GM19043 (cell line): ENCODE results near the gene MRAS.

Source experiments
- ATAC-seq: cut with Tn5 transposase; IDR thresholded peaks from one replicate; pipeline ENCODE4 v1.9.1; 2021; ENCODE audit warnings: low read depth; ENCODE audit not compliant: unreplicated experiment

The MRAS gene

GRCh38 chr3:138384531-138384930, 36.2 kb downstream of the MRAS start:
- ATAC-seq = no peak

- no peak for ATAC-seq
Measured at GRCh38 chr3:138384976-138385375, 36.6 kb downstream of the MRAS start.

- ATAC-seq = no peak
Measured at GRCh38 chr3:138389144-138389601, 40.8 kb downstream of the MRAS start.

GRCh38 chr3:138389841-138390581, 41.6 kb downstream of the MRAS start:
- no peak for ATAC-seq

DNA sequence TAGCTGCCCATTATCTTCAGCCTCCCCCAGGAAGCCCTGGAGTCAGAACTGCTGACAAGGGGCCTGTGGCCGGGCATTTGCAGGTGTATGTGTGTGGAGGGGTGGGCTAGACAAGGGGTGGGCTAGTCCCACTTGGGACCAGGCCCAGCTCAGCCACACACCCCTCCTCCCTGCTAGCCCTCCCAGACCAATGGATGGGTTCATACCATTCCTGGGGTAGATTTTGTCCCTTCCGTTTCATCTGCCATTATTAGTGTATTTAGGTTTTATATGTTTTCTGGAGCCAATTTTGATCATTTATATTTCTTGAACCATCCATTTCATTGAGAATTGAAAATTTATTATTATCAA, 42.2 kb downstream of the MRAS start:
- ATAC-seq = no peak

DNA sequence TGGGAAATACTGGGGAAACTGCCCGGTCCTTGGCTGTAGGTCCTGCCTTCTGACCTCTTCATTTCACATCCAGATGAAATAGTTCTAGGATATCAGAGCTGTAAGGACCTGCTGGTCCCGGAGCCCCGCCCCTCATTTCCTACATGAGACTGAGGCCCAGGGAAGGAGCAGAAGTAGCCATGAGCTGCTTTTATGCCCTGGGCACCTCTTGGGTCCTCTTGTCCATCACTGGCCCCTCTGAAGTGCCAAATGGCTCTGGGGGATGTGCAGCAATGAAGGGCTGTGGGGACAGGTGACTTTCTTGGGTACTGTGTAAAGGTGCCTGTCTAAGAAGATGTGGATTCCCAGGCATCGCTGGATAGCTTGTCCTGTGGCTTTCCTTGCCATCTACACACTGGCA, 45.8 kb downstream of the MRAS start:
- ATAC-seq = no peak

DNA sequence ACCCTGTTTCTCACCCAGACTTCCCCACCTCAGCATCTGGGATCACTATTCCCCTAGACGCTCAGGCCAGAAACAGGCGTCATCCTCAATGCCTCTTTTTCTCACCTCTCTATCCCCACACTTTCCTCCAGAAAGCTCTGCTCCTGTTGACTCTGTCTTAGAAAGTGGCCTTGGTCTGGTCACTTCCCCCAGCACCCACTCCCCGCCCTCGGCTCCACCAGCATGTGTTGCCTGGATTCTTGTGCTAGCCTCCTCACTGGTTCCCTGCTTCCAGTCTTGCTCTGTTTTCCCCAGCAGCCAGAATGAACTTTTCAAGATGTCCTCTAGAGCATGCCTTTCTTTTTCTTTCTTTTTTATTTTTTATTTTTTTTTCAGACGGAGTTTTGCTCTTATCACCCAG, 46.3 kb downstream of the MRAS start:
- ATAC-seq = no peak

- no peak for ATAC-seq
Measured at GRCh38 chr3:138395865-138396751, 47.7 kb downstream of the MRAS start.

- no peak for ATAC-seq
Measured at GRCh38 chr3:138396752-138397410, 48.5 kb downstream of the MRAS start.

GRCh38 chr3:138397983-138398382, 49.6 kb downstream of the MRAS start:
- ATAC-seq = no peak

- no peak for ATAC-seq
Measured at GRCh38 chr3:138398791-138399575, 50.6 kb downstream of the MRAS start.

DNA sequence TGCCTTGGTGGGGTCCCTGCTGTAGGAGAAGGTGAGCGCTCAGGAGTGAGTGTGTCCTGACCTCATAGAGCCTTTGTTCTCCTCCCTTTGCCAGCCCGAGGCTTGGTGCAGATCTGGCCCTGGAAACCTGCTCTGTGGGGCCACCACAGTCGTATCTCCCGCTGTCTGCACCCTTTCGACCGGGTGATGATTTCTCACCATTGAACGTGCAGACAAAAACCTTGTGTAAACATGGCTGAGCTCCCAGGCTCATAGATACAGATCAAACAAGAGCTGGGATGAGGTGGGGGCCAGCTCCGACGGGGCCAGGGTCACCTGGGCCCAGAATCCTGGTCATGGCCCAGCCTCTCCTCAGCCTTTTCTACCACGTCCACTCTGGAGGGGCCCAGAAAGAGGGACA, 51.4 kb downstream of the MRAS start:
- ATAC-seq = no peak

GRCh38 chr3:138400651-138401070, 52.3 kb downstream of the MRAS start:
- no peak for ATAC-seq

- no peak for ATAC-seq
Measured at GRCh38 chr3:138401834-138402233, 53.5 kb downstream of the MRAS start.

- ATAC-seq = no peak
Measured at GRCh38 chr3:138404121-138404520, 55.7 kb downstream of the MRAS start.

DNA sequence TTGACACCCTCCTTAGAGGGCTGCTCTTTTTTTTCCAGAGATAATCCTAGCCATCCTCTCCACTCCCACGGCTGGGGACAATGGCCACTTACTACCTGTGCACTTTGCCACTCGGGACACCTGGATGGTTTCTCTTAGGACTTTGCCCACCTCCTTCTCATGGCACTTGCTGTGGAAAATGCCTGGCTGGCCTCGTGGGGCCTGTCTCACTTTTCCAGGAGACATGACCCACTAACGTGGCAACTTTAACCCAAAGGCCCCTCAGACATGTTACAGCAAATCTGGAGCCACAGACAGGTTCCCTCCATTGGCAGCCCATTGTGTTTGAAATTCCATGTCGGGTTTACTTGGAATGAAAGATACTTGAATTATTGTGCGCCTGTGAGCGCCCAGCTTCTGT, 56.6 kb downstream of the MRAS start:
- ATAC-seq = no peak

- no peak for ATAC-seq
Measured at GRCh38 chr3:138405486-138405885, 57.1 kb downstream of the MRAS start.

DNA sequence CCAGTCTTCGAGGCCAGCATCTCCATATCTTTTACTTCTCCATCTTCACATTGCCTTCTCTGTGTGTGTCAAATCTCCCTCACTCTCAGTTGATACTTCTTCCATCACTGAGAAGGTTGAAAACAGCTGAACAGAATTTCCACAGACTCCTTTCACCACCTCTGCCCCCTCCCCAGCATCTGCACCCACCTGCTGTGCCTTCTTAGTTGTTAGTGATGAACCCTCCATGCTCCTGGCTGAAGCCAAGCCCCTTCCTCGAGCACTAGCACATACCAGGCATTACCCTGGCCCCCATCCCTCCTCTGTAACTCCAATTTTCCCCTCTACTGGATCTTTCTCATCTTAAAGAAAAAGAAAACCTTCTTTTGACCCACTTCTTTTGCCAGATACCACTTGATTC, 58.2 kb downstream of the MRAS start:
- ATAC-seq = no peak

DNA sequence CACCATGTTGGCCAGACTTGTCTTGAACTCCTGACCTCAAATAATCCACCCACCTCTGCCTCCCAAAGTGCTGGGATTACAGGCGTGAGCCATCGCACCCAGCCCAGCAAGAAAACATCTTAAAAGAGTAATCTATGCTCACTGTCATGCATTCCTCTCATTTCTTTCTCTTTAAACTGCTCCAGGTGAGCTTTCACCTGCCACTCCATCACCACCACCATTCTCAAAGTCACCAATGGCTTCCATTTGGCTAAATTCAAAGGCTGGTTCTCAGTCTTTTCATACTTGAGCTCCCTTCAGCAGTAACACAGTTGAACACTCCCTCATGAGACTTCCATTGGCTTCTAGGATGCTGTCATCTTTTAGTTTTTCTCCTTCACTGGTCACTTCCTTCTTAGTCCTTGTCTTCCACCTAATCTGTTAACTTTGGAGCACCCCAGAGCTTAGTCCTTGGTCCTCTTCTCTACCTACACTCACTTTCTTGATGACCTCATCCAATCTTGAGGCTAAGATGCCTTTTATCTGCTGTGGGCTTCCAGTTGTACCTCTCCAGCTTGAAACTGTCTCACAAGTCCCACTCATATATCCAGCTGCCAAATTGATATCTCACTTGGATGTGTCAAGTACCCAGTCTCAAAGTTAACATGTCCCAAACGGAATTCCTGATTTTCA, 59.0 kb downstream of the MRAS start:
- ATAC-seq = no peak
